A549 (cell line): ENCODE data around the gene PI4KA.

ENCODE experiments used
- CTCF ChIP-seq: fragments of >200 bp; sonication (Bioruptor Twin); formaldehyde crosslinking; IDR thresholded peaks from 3 replicates; pipeline ENCODE4 v1.5.1; 2016
- JUNB ChIP-seq: fragments of >200 bp; sonication (Bioruptor Twin); formaldehyde crosslinking; IDR thresholded peaks from 2 replicates; pipeline ENCODE4 v1.6.1; 2016

- TF ChIP-seq JUNB: no peak
- no peak for TF ChIP-seq CTCF
Measured at GRCh38 chr22:20746431-20747189, 112.0 kb downstream of the PI4KA start.
